AG09319 (cell line): ENCODE results near the gene GALNT9.

ENCODE experiments used
- DNase-seq: peaks from one replicate; pipeline ENCODE4 v3.0.0-alpha.2; 2010; ENCODE audit warnings: low read depth; ENCODE audit errors: extremely low read depth
- CTCF ChIP-seq: IDR thresholded peaks from 2 replicates; pipeline ENCODE4 v1.5.1; 2011; ENCODE audit warnings: low read depth, mild to moderate bottlenecking, inconsistent platforms, low read length, moderate library complexity

The GALNT9 gene

GRCh38 chr12:132213359-132214160 lies 115.8 kb downstream of the GALNT9 start:
- DNase-seq = no peak
- TF ChIP-seq CTCF = no peak

- TF ChIP-seq CTCF = no peak
- no peak for DNase-seq
Observed at GRCh38 chr12:132211816-132212215, 117.6 kb downstream of the GALNT9 start.

GRCh38 chr12:132211326-132211725 lies 118.1 kb downstream of the GALNT9 start:
- DNase-seq = no peak
- TF ChIP-seq CTCF = no peak

GRCh38 chr12:132210223-132211055 lies 119.0 kb downstream of the GALNT9 start:
- no peak for DNase-seq
- no peak for TF ChIP-seq CTCF

- DNase-seq = no peak
- TF ChIP-seq CTCF = no peak
Observed at GRCh38 chr12:132209619-132210222, 119.7 kb downstream of the GALNT9 start.

GRCh38 chr12:132208153-132208823 lies 121.1 kb downstream of the GALNT9 start:
- no peak for DNase-seq

More at GRCh38 chr12:132208153-132208823, 121.1 kb downstream of the GALNT9 start:
- TF ChIP-seq CTCF = no peak
